HG02763 (cell line): ENCODE measurements around the gene NYNRIN.
A peak's percentile ranks its signal among the peaks of the same experiment; 100 is the strongest.

ENCODE experiments used
- ATAC-seq: cut with Tn5 transposase; IDR thresholded peaks from one replicate; pipeline ENCODE4 v1.9.1; 2021; ENCODE audit warnings: mild to moderate bottlenecking, moderate library complexity; ENCODE audit not compliant: unreplicated experiment

Gene NYNRIN

GRCh38 chr14:24390701-24391468, 7.9 kb upstream of the NYNRIN start:
- no peak for ATAC-seq

- no peak for ATAC-seq
Observed at GRCh38 chr14:24392325-24393091, 6.3 kb upstream of the NYNRIN start.

GRCh38 chr14:24394275-24394674, 4.5 kb upstream of the NYNRIN start:
- no peak for ATAC-seq

- ATAC-seq = no peak
Observed at GRCh38 chr14:24395609-24396582, 2.9 kb upstream of the NYNRIN start.

GRCh38 chr14:24397639-24398292, 1.0 kb upstream of the NYNRIN start:
- ATAC-seq = no peak

DNA sequence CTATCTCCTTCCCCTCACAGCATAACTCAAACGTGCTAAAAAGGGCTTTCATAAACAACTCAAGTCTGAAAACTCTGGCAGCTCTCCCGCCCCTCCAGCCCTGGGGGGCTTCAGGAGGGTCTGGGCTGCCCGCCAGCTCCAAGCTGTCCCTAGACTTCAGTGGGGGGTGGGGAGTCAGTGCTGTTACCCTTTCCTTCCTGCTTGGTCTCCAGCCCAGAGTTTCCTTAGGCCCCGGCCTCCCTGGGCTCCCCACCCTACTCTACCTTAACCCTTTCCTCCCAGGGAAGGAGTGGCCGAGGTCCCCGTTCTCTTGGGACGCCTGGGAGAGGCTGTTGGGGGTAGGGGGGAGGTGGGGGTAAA, 530 bp upstream of the NYNRIN start:
- no peak for ATAC-seq

GRCh38 chr14:24399447-24399822, 632 bp downstream of the NYNRIN start:
- ATAC-seq = no peak

DNA sequence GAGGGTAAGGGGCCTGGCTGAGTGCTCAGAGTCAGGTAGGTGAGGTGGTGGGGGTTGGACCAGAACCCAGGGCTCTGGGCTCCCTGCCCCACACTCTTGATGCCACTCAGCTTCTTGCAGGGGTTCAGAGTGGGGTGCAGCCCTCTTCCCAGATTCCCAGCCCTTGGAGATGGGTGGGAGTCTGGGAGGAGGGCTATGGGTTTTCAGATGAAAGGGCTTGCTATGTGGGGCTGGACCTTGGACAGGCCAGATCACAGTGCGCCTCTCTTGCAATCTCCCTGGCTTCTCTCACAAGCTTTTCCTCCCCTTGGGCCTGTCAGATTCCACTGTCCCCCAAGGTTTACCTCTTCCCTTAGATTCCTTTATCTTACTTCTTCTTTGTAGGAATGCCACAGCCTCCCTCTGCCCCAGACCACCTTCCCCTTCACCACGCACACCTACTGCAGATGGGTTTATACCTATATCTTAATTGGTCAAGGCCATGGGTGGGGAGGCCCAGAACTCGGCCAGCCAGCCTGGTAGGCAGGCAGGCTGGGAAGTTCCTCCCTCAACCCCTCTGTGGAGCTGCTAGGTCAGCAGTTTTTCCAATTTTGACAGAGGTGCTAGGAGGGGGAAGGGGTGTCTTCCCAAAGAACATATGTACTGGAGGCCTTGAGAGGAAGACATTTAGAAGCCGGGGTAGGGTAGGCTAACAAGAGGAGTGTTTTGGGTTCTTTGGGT, 1.4 kb downstream of the NYNRIN start:
- ATAC-seq = no peak

DNA sequence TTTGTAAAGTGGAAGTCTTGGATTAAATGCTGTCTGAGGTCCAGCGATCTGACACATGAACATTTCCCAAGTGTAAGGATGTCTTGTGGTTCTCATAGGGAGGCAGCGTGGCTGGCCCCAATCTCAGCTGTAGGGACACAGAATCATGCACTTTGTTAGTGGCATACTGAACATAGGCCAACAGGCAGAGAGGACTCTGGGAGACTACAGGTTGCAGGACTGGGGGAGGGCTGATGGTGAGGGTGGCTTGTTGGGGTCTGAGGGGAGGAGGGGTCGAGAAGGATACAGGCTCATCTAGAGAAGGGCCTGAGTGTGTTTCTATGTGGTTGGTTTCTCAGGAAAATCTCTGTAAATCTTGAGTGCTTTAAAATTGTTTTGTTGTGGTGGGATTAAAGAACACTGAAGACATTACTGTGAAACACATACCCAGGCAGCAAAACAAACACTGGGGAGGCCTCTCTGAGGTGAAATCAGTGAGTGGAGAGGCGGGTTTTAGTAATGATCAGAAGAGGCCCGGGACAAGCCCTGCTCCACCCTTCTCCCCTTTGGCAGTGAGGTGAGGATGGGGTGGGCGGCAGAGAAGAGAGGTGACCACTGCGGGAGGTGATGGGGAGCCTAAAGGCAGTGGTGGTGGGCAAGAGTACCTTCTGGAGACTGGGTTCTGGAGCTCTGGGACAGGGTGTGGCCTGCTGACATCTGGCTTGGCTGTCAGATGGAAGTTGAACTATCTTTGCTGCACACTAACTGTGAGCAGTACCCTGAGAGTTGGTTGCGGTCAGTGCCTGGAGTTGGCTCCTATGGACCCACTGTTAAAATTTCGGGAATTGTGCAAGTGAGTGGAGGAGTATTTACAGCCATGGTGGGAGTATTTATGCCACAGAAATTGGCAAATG, 3.3 kb downstream of the NYNRIN start:
- no peak for ATAC-seq

GRCh38 chr14:24403294-24403998, 4.6 kb downstream of the NYNRIN start:
- no peak for ATAC-seq

DNA sequence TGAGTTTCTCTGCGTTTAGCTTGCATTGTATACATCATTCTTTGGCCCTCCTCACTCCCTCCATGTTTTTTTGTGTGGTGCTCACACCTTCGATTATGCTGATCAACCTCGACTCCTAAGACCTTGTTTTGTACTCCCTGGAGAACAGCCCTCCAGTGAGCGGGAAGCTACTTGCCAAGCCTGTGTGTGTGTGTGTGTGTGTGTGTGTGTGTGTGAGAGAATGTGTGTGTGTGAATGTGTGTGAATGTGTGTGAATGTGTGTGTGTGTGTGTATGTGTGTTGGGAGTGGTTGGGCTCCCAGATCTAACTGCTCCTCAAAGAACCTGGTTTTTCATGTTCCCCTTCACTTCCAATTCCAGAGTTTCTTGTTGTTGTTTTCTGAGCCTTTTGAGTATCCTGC, 6.0 kb downstream of the NYNRIN start:
- ATAC-seq = no peak

GRCh38 chr14:24406416-24406815, 7.6 kb downstream of the NYNRIN start:
- no peak for ATAC-seq

DNA sequence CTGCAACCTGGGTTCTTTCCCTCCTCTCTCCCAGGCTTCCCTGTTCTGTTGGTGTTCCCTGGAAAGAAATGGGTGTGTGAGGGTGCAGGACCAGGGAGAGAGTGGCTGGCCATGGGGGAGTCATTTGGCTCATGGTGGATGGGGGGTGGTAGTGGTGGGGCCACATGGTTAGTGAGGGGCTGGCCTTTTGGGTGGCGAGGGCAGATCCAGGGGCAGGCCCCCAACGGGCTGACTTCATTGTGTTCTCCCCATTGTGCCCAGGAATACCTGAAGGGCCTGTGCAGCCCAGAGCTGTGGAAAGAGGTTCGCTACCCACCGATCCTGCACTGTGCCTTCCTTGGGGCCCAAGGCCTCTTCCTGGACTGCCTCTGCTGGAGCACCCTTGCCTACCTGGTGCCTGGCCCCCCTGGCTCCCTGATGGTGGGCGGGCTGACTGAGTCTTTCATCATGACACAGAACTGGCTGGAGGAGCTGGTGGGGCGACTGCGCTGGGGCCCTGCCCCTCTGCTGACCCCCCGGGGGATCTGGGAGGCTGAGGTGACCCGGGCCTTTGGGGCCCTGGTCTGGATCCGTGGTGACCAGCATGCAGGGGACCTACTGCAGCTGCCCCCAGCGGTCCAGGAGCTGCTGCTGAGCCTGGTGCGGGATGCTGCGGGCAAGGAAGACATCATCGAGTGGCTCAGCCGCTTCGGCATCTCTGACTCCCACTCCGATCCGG, 9.0 kb downstream of the NYNRIN start:
- ATAC-seq = no peak

GRCh38 chr14:24408764-24409163, 10.0 kb downstream of the NYNRIN start:
- no peak for ATAC-seq

DNA sequence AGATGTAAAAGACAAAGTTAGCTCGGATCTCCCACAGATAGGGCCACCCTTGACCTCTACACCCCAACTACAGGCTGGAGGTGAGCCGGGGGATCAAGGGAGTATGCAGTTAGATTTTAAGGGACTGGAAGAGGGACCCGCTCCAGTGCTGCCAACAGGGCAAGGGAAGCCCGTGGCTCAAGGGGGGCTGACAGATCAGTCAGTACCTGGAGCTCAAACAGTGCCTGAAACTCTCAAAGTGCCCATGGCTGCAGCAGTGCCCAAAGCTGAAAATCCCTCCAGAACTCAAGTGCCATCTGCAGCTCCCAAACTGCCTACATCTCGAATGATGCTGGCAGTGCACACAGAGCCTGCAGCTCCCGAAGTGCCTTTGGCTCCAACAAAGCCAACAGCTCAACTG, 10.4 kb downstream of the NYNRIN start:
- no peak for ATAC-seq

DNA sequence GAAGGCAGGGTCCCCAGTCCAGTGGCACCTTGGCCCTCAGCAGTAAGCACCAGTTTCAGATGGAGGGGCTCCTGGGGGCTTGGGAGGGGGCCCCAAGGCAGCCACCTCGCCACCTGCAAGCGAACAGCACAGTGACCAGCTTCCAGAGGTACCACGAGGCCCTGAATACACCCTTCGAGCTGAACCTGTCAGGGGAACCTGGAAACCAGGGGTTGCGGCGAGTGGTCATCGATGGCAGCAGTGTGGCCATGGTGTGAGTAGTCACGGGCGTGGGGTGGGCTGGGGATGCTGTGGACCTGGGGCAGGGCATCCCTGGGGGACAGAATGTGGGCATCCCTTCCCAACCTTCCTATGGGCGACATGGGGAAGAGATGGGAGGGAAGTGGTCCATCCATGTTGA, 11.2 kb downstream of the NYNRIN start:
- no peak for ATAC-seq

GRCh38 chr14:24411443-24412389, 12.9 kb downstream of the NYNRIN start:
- ATAC-seq = peak; percentile 44
